ENCODE measurements around the gene HECTD3.
"Not testable (repeated sequence)": the region's sequence is repeated elsewhere in the genome, so short reads cannot be mapped to it uniquely, and the experiment has no call there.

HECTD3 gene

DNA sequence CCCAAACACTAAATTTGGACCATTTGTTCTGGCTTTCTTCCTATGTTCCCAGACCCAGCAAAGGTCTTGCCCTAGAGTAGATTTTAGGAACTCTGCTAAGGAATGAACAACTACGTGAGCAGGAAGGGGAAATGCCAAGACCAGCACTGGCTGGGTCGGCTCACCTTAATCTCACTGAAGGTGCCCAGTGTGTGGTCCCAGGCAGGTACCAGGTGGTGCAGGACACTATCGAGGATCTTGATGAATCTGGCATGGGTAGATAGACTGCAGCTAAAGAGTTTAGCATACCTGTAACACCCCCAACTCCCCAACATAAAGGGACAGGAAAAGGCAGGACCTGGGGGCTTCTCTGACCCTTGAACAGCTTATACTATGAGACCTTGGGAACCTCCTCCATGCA lies 3.0 kb downstream of the HECTD3 start:
- Mint-ChIP-seq H3K27ac (no peak overlapping the region), H3K27me3 (no peaks in the 10 kb centered on the region), H3K9me3 (no peaks in the 10 kb centered on the region), H3K4me1 (ENCODE audit: low read depth) (peaks cover 28% of the 10 kb centered on the region), H3K36me3 (ENCODE audit: low read depth) (peaks cover 24% of the 10 kb centered on the region), H3K4me3 (no peak overlapping the region)

- Mint-ChIP-seq H3K27ac (no peak overlapping the region), H3K9me3 (no peaks in the 10 kb centered on the region), H3K4me1 (ENCODE audit: low read depth) (peaks cover 20% of the 10 kb centered on the region), H3K4me3 (no peak overlapping the region), H3K36me3 (ENCODE audit: low read depth) (peaks cover 30% of the 10 kb centered on the region), H3K27me3 (no peaks in the 10 kb centered on the region)
Observed at GRCh38 chr1:45007311-45007710, 3.8 kb downstream of the HECTD3 start.

GRCh38 chr1:45005761-45006160 lies 5.4 kb downstream of the HECTD3 start:
- Mint-ChIP-seq H3K27ac (no peak overlapping the region), H3K36me3 (ENCODE audit: low read depth) (peaks cover 32% of the 10 kb centered on the region), H3K27me3 (no peaks in the 10 kb centered on the region), H3K9me3 (no peaks in the 10 kb centered on the region), H3K4me1 (ENCODE audit: low read depth) (peaks cover 12% of the 10 kb centered on the region), H3K4me3 (no peak overlapping the region)

DNA sequence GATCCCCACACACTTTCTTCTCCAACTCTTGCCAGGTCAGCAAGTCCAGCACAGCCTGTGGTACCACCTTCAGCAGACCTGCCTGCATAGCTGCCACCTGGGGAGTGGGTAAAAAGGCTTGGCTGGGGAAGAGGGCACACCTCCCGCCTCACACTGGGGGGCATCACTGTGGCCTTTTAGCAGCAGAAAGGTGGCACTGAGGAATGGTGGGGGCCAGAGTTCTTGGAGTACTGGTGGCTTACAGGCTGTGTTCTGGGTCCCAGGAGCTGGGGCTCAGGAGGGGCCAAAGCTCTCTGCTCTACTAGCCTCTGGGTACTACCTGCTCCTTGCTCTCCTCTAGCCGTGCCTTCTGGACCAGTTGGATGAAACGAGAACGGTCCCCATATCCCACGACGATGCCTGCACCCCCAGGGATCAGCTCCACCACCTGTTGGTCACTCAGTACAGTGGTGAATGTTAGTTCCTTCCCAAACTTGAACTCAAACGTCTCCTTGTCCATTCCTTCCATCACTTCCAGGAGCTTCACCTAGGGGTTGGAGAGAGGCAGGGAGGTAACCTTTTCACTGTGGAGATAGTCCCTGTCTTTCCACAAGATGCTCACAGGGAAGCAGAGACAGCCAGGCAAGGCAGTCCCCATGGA lies 6.7 kb downstream of the HECTD3 start:
- peaks cover 6% of the 10 kb centered on the region for H3K4me1 Mint-ChIP-seq (ENCODE audit: low read depth)
- H3K4me3 Mint-ChIP-seq, result no peak overlapping the region
- H3K27ac Mint-ChIP-seq, result no peak overlapping the region
- no peaks in the 10 kb centered on the region for H3K9me3 Mint-ChIP-seq
- no peaks in the 10 kb centered on the region for H3K27me3 Mint-ChIP-seq
- peaks cover 32% of the 10 kb centered on the region for H3K36me3 Mint-ChIP-seq (ENCODE audit: low read depth)

- Mint-ChIP-seq H3K27ac (no peak overlapping the region), H3K36me3 (ENCODE audit: low read depth) (peaks cover 27% of the 10 kb centered on the region), H3K27me3 (no peaks in the 10 kb centered on the region), H3K9me3 (no peaks in the 10 kb centered on the region), H3K4me1 (ENCODE audit: low read depth) (peaks cover 6% of the 10 kb centered on the region), H3K4me3 (no peak overlapping the region)
Observed at GRCh38 chr1:45003741-45004140, 7.4 kb downstream of the HECTD3 start.

- H3K27ac Mint-ChIP-seq, result no peak overlapping the region
- no peaks in the 10 kb centered on the region for H3K9me3 Mint-ChIP-seq
- no peaks in the 10 kb centered on the region for H3K27me3 Mint-ChIP-seq
Observed at GRCh38 chr1:45002650-45003645, 8.2 kb downstream of the HECTD3 start.

DNA sequence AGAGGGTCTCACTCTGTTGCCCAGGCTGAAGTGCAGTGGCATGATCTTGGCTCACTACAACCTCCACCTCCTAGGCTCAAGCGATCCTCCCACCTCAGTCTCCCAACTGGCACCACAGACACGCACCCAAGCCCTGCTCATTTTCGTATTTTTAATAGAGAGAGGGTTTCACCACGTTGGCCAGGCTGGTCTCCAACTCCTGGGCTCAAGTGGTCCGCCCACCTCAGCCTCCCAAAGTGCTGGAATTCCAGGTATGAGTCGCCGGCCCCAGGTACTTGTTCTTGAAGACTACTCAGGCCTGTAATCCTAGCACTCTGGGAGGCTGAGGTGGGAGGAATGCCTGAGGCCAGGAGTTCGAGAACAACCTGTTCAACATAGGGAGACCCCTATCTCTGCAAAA lies 9.5 kb downstream of the HECTD3 start:
- H3K27ac Mint-ChIP-seq; H3K4me1 Mint-ChIP-seq (ENCODE audit: low read depth); H3K9me3 Mint-ChIP-seq; H3K27me3 Mint-ChIP-seq; H3K4me3 Mint-ChIP-seq: not testable (repeated sequence)
- peaks cover 19% of the 10 kb centered on the region for H3K36me3 Mint-ChIP-seq (ENCODE audit: low read depth)

More at GRCh38 chr1:45002650-45003645, 8.2 kb downstream of the HECTD3 start:
- Mint-ChIP-seq H3K36me3 (ENCODE audit: low read depth) (peaks cover 24% of the 10 kb centered on the region), H3K4me3 (no peak overlapping the region), H3K4me1 (ENCODE audit: low read depth) (peaks cover 6% of the 10 kb centered on the region)

GRCh38 chr1:45001011-45001481 lies 10.1 kb downstream of the HECTD3 start:
- H3K4me3 Mint-ChIP-seq, result no peak overlapping the region
- peaks cover 6% of the 10 kb centered on the region for H3K4me1 Mint-ChIP-seq (ENCODE audit: low read depth)
- no peaks in the 10 kb centered on the region for H3K27me3 Mint-ChIP-seq
- H3K27ac Mint-ChIP-seq, result peak overlapping the region; percentile 69
- H3K9me3 Mint-ChIP-seq, result no peaks in the 10 kb centered on the region
- H3K36me3 Mint-ChIP-seq (ENCODE audit: low read depth), result peaks cover 19% of the 10 kb centered on the region

DNA sequence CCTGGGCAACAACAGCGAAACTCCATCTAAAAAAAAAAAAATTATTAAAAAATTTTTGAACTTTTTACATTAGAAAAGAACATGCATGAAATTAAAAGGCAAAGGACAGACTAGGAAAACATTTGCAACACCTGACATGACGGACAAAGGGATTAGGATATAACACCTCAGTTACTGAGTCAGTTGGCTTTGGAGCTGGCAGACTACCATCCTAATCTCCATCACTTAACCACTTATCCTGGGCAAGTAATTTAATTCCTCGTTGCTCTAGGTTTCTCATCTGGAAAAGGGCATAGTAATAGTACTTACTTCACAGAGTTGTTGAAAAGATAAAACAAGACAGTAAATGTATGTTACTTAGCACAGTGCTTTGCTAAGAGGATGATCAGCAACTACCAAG lies 11.9 kb downstream of the HECTD3 start:
- Mint-ChIP-seq H3K36me3 (ENCODE audit: low read depth) (peaks cover 9% of the 10 kb centered on the region), H3K4me3 (no peak overlapping the region), H3K4me1 (ENCODE audit: low read depth) (peaks cover 6% of the 10 kb centered on the region), H3K27ac (no peak overlapping the region), H3K27me3 (no peaks in the 10 kb centered on the region), H3K9me3 (no peaks in the 10 kb centered on the region)

- Mint-ChIP-seq H3K36me3 (ENCODE audit: low read depth) (no peaks in the 10 kb centered on the region), H3K27ac (no peak overlapping the region)
Observed at GRCh38 chr1:44995467-44996238, 15.5 kb downstream of the HECTD3 start.

DNA sequence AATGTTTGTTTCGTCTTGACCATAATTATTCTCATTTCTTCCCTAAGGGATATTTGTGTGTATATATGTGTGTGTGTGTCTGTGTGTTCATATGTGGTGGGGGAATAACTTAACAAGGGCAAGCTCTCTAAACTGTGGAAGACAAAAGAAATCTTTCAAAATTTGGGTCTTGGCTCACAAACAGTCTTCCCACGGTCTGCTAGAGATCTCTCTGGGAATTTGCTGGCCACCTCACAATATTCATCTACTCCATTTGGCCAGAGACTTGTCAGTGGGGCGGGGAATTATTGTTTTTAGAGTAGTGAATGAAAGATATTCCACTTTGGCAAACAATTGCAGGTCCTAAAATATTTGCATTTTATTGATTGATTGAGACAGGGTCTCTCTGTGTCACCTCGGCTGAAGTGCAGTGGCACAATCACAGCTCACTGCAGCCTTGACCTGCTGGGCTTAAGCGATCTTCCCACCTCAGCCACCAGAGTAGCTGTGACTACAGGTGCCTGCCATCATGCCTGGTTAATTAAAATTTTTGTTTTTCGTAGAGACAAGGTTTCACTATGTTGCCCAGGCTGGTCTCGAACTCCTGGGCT lies 16.7 kb downstream of the HECTD3 start:
- Mint-ChIP-seq H3K27ac (no peak overlapping the region), H3K4me1 (ENCODE audit: low read depth) (no peaks in the 10 kb centered on the region), H3K9me3 (no peaks in the 10 kb centered on the region), H3K27me3 (no peaks in the 10 kb centered on the region), H3K4me3 (no peak overlapping the region), H3K36me3 (ENCODE audit: low read depth) (no peaks in the 10 kb centered on the region)

More at GRCh38 chr1:44995467-44996238, 15.5 kb downstream of the HECTD3 start:
- no peaks in the 10 kb centered on the region for H3K27me3 Mint-ChIP-seq
- H3K4me1 Mint-ChIP-seq (ENCODE audit: low read depth), result peaks cover 3% of the 10 kb centered on the region
- H3K4me3 Mint-ChIP-seq, result no peak overlapping the region
- H3K9me3 Mint-ChIP-seq, result no peaks in the 10 kb centered on the region

GRCh38 chr1:44988531-44989156 lies 22.5 kb downstream of the HECTD3 start:
- Mint-ChIP-seq H3K27ac (no peak overlapping the region), H3K4me1 (ENCODE audit: low read depth) (peaks cover 21% of the 10 kb centered on the region), H3K4me3 (no peak overlapping the region), H3K9me3 (no peaks in the 10 kb centered on the region), H3K27me3 (no peaks in the 10 kb centered on the region), H3K36me3 (ENCODE audit: low read depth) (peaks cover 9% of the 10 kb centered on the region)

DNA sequence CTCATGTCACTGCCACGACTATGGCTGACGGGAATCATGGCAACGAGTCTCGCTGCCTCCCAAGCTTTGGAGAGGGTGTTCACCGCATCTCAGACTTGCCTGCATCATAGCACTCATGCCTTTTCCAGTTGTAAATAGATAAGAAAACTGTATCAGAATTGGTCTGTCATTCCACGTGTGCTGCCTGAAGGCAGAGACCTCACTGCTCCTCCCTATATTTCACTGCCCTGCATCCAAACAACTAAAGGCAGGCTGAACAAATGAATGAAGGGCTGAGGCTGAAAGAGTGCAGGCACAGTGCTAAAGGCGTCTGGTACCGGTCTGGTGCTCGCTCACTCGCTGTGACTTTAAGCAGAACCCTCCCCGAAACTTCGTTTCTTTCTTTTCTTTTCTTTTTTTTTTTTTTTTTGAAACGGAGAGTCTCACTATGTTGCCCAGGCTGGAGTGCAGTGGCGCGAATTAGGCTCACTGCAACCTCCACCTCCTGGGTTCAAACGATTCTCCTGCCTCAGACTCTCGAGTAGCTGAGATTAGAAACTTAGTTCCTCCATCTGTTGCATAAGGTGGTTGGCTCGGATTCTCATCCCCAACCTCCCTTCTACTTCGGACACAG lies 25.3 kb downstream of the HECTD3 start:
- Mint-ChIP-seq H3K27me3 (no peaks in the 10 kb centered on the region), H3K36me3 (ENCODE audit: low read depth) (peaks cover 21% of the 10 kb centered on the region), H3K4me3 (peak overlapping the region; percentile 100), H3K4me1 (ENCODE audit: low read depth) (peaks cover 25% of the 10 kb centered on the region), H3K9me3 (no peaks in the 10 kb centered on the region), H3K27ac (peak overlapping the region; percentile 95)

GRCh38 chr1:44977372-44977771 lies 33.8 kb downstream of the HECTD3 start:
- H3K27me3 Mint-ChIP-seq, result not testable (repeated sequence)

More at GRCh38 chr1:44977372-44977771, 33.8 kb downstream of the HECTD3 start:
- not testable (repeated sequence) for H3K4me3 Mint-ChIP-seq; H3K9me3 Mint-ChIP-seq; H3K27ac Mint-ChIP-seq; H3K4me1 Mint-ChIP-seq (ENCODE audit: low read depth)
- H3K36me3 Mint-ChIP-seq (ENCODE audit: low read depth), result peaks cover 67% of the 10 kb centered on the region

Data from stimulated activated naive CD8-positive, alpha-beta T cell treated with anti-CD3 and anti-CD28 coated beads, Interleukin-15, Interleukin-2, amounts not matched to agents 100 ng/mL and 50 ng/mL, for 24 hours (primary cell).